Measurements from ENCODE around the gene MBD6. TPM values are rescaled to one million over a fixed set of nuclear protein-coding genes. Genes with fewer than 3 reads are reported as not detected.
"Not testable (repeated sequence)": the region's sequence is repeated elsewhere in the genome, so short reads cannot be mapped to it uniquely, and the experiment has no call there.

Gene MBD6
- polyA plus RNA-seq, 1 donor: 43.1 TPM

GRCh38 chr12:57515934-57516541 is 6.6 kb upstream of the MBD6 start:
- no peak for DNase-seq (ENCODE audit: low read depth)

- no peak for DNase-seq (ENCODE audit: low read depth)
These were observed 5.9 kb upstream of the MBD6 start for GRCh38 chr12:57516617-57517153.

- no peak for DNase-seq (ENCODE audit: low read depth)
These were observed 5.4 kb upstream of the MBD6 start for GRCh38 chr12:57517187-57517586.

- not testable (repeated sequence) for DNase-seq (ENCODE audit: low read depth)
These were observed 4.9 kb upstream of the MBD6 start for GRCh38 chr12:57517718-57518117.

GRCh38 chr12:57518176-57518919 is 4.3 kb upstream of the MBD6 start:
- DNase-seq (ENCODE audit: low read depth): no peak

- no peak for DNase-seq (ENCODE audit: low read depth)
These were observed 3.5 kb upstream of the MBD6 start for GRCh38 chr12:57518920-57519795.

GRCh38 chr12:57519796-57520052 is 2.9 kb upstream of the MBD6 start:
- no peak for DNase-seq (ENCODE audit: low read depth)

GRCh38 chr12:57520053-57520818 is 2.4 kb upstream of the MBD6 start, which contains the start of gene DDIT3:
TSS of gene DDIT3 (minus strand) at chr12:57520514. CDS start at chr12:57517406, 3,108 bp downstream.
- peak; percentile 91 for DNase-seq (ENCODE audit: low read depth)

- no peak for DNase-seq (ENCODE audit: low read depth)
These were observed 1.1 kb upstream of the MBD6 start for GRCh38 chr12:57521525-57522010.

- DNase-seq (ENCODE audit: low read depth): no peak
These were observed 472 bp downstream of the MBD6 start for GRCh38 chr12:57522887-57523705.

GRCh38 chr12:57523706-57524614 is 1.3 kb downstream of the MBD6 start:
- DNase-seq (ENCODE audit: low read depth): no peak

GRCh38 chr12:57524814-57525614 is 2.4 kb downstream of the MBD6 start:
- no peak for DNase-seq (ENCODE audit: low read depth)

GRCh38 chr12:57525615-57526383 is 3.2 kb downstream of the MBD6 start:
- DNase-seq (ENCODE audit: low read depth): no peak

- DNase-seq (ENCODE audit: low read depth): no peak
These were observed 4.0 kb downstream of the MBD6 start for GRCh38 chr12:57526477-57527126.

- no peak for DNase-seq (ENCODE audit: low read depth)
These were observed 4.6 kb downstream of the MBD6 start for GRCh38 chr12:57527184-57527583.

GRCh38 chr12:57528176-57528575 is 5.6 kb downstream of the MBD6 start:
- no peak for DNase-seq (ENCODE audit: low read depth)

- no peak for DNase-seq (ENCODE audit: low read depth)
These were observed 6.4 kb downstream of the MBD6 start for GRCh38 chr12:57528831-57529555.
